Gastroesophageal sphincter (tissue), 3 donors: Measurements from ENCODE around the gene RYR2.

Experiments used
- CTCF ChIP-seq, 4 experiments: fragments of 200-600 bp in 2 of 4; fragments of 450-650 bp in 2 of 4; sonication (generic) in 1 of 4; IDR thresholded peaks; one replicate each; pipeline ENCODE4 v1.5.1; 2017 to 2019; ENCODE audit warnings: antibody characterized with exemption in 4 of 4, mild to moderate bottlenecking in 2 of 4, moderate library complexity in 2 of 4
- EP300 ChIP-seq: sonication (generic); formaldehyde crosslinking; IDR thresholded peaks from one replicate; pipeline ENCODE4 v1.6.1; 2017; ENCODE audit warnings: antibody characterized with exemption, mild to moderate bottlenecking
- POLR2A ChIP-seq, 2 donors: fragments of 450-650 bp; IDR thresholded peaks; one replicate each; pipeline ENCODE4 v1.6.1; 2017; ENCODE audit warnings: antibody characterized with exemption in 2 of 2, mild to moderate bottlenecking in 2 of 2, moderate library complexity in 1 of 2

GRCh38 chr1:237383791-237384190, 341.8 kb downstream of the RYR2 start:
- no peak for TF ChIP-seq CTCF (IDR thresholded peaks at IDR 0.05)
- TF ChIP-seq POLR2A (IDR thresholded peaks at IDR 0.05): no peak
- TF ChIP-seq EP300: no peak
